K562 (cell line): ENCODE data around the gene HPN. TPM values are rescaled to one million over a fixed set of nuclear protein-coding genes. Genes with fewer than 3 reads are reported as not detected.

Experiments
- CBFB ChIP-seq: sonication (generic); formaldehyde crosslinking; IDR thresholded peaks from 2 replicates; pipeline ENCODE4 v1.4.0; 2020; ENCODE audit warnings: mild to moderate bottlenecking, missing genetic modification reagents
- CEBPG ChIP-seq, 3 experiments: fragments of 200-800 bp in 1 of 3; sonication (Bioruptor generic) in 1 of 3; sonication (generic) in 1 of 3; formaldehyde crosslinking in 1 of 3; IDR thresholded peaks in 2 of 3; conservative IDR thresholded peaks in 1 of 3; 2 replicates each; pipeline versions ENCODE4 v1.6.1 to v1.8.0; 2016 to 2022; ENCODE audit warnings: missing compliant biosample characterization in 2 of 3, missing genetic modification characterization in 2 of 3, mild to moderate bottlenecking in 1 of 3, missing genetic modification reagents in 1 of 3
- E4F1 ChIP-seq: fragments of 250-450 bp; sonication (Bioruptor Pico); IDR thresholded peaks from 2 replicates; pipeline ENCODE4 v1.5.0; 2021; ENCODE audit warnings: mild to moderate bottlenecking, borderline replicate concordance
- FOXJ2 ChIP-seq: fragments of 200-800 bp; sonication (Bioruptor generic); IDR thresholded peaks from 2 replicates; pipeline ENCODE4 v1.6.1; 2016; ENCODE audit warnings: missing genetic modification characterization, missing compliant biosample characterization
- HCFC1 ChIP-seq: IDR thresholded peaks from 2 replicates; pipeline ENCODE4 v1.6.1; 2012; ENCODE audit warnings: low read depth, low read length, improper control_type of control experiment
- L3MBTL2 ChIP-seq: fragments of 450-650 bp; IDR thresholded peaks from 2 replicates; pipeline ENCODE4 v1.6.1; 2016; ENCODE audit warnings: mild to moderate bottlenecking, moderate library complexity
- OTX1 ChIP-seq: fragments of 450-650 bp; formaldehyde crosslinking; IDR thresholded peaks from 2 replicates; pipeline ENCODE4 v1.4.0; 2022; ENCODE audit warnings: mild to moderate bottlenecking
- PTTG1 ChIP-seq: fragments of 450-650 bp; IDR thresholded peaks from 2 replicates; pipeline ENCODE4 v1.6.1; 2016; ENCODE audit warnings: low read depth, mild to moderate bottlenecking, missing genetic modification characterization, missing compliant biosample characterization
- RB1 ChIP-seq: fragments of 450-650 bp; IDR thresholded peaks from 2 replicates; pipeline ENCODE4 v1.6.1; 2017; ENCODE audit warnings: low read depth, mild to moderate bottlenecking
- SLC30A9 ChIP-seq: fragments of 250-450 bp; sonication (Bioruptor Pico); IDR thresholded peaks from 2 replicates; pipeline ENCODE4 v1.8.0; 2022; ENCODE audit warnings: mild to moderate bottlenecking, moderate library complexity
- WHSC1 ChIP-seq: IDR thresholded peaks from one replicate; pipeline ENCODE4 v1.6.1; 2012; ENCODE audit warnings: low read length, control low read depth, inconsistent platforms
- YY1 ChIP-seq, 3 experiments: IDR thresholded peaks; 2 replicates each; pipeline ENCODE4 v1.6.1; 2011; ENCODE audit warnings: low read length in 2 of 3, mild to moderate bottlenecking in 2 of 3, moderate library complexity in 2 of 3, borderline replicate concordance in 1 of 3, control low read depth in 1 of 3, low read depth in 1 of 3; ENCODE audit not compliant: insufficient read depth in 3 of 3, insufficient replicate concordance in 2 of 3, control insufficient read depth in 1 of 3, insufficient read length in 1 of 3; ENCODE audit errors: extremely low read depth in 1 of 3
- ZBTB34 ChIP-seq: fragments of 250-450 bp; sonication (Bioruptor Pico); IDR thresholded peaks from 2 replicates; pipeline ENCODE4 v1.8.0; 2021; ENCODE audit warnings: mild to moderate bottlenecking, moderate library complexity
- ZNF143 ChIP-seq: sonication (generic); formaldehyde crosslinking; IDR thresholded peaks from 2 replicates; pipeline ENCODE4 v1.9.0; 2022; ENCODE audit warnings: mild to moderate bottlenecking, missing genetic modification reagents
- ZNF165 ChIP-seq: fragments of 250-450 bp; sonication (Bioruptor Pico); IDR thresholded peaks from 2 replicates; pipeline ENCODE4 v1.4.0; 2020; ENCODE audit warnings: borderline replicate concordance
- polyA plus RNA-seq, 8 experiments: library from polyadenylated mRNA; depleted of rRNA in 4 of 8; stranded (reverse) in 5 of 8; unstranded in 3 of 8; fragments of >200 nt; fragmentation: Nextera tagmentation in 2 of 8; fragmentation: Illumina TruSeq in 1 of 8; extraction: Ambion mirVana in 2 of 8; extraction: Trizol in 1 of 8; gene quantifications; 2 replicates each; pipeline versions ENCODE4 v1.2.1 to v1.2.3, GENCODE V29; 2011 to 2014; ENCODE audit warnings: inconsistent platforms in 1 of 8, missing spikeins in 1 of 8
- total RNA-seq, 7 experiments: library from RNA; depleted of rRNA in 6 of 7; stranded (reverse); fragments of >200 nt in 6 of 7; fragmentation: Illumina TruSeq in 2 of 7; extraction: Trizol in 2 of 7; gene quantifications; 2 replicates each; pipeline versions ENCODE4 v1.2.1 to v1.2.3, GENCODE V29; 2011 to 2021; ENCODE audit warnings: low replicate concordance in 1 of 7

The HPN gene
- total and polyA plus RNA-seq, 9 of the 15 experiments (the other 6 are each of a cell fraction or from before 2014, with no cell fraction given): 0.10 to 0.20 TPM; not detected in 7

- TF ChIP-seq OTX1 (CRISPR knock-in tag) (no peak), FOXJ2 (tag) (peak; percentile 77), ZNF143 (CRISPR knock-in tag) (no peak), PTTG1 (tag) (no peak), ZBTB34 (CRISPR knock-in tag) (no peak), CEBPG (CRISPR knock-in tag; IDR thresholded peaks at IDR 0.05) (no peak), CEBPG (tag; conservative IDR thresholded peaks at IDR 0.05 in 1 of 2, IDR thresholded peaks at IDR 0.05 in 1 of 2) (no peak), HCFC1 (peak; percentile 42; the same call in 1 of the 2 replicates), SLC30A9 (CRISPR knock-in tag) (no peak), WHSC1 (no peak), RB1 (peak; percentile 71), CBFB (0 out of 2 replicates have a peak, but pooled peaks have one; percentile 77), E4F1 (CRISPR knock-in tag) (no peak), L3MBTL2 (peak; percentile 73), YY1 (IDR thresholded peaks at IDR 0.05; ENCODE audit: borderline replicate concordance in 1 of 3, control insufficient read depth in 1 of 3, extremely low read depth in 1 of 3, insufficient read depth in 3 of 3, insufficient read length in 1 of 3, insufficient replicate concordance in 2 of 3, low read depth in 1 of 3, low read length in 2 of 3) (no peak), ZNF165 (CRISPR knock-in tag) (no peak)
Measured at GRCh38 chr19:35040826-35041547, 534 bp upstream of the HPN start (continued).
